Body of pancreas (tissue), 4 donors: ENCODE measurements around the gene APBA1. TPM values are rescaled to one million over a fixed set of nuclear protein-coding genes. Genes with fewer than 3 reads are reported as not detected.
"Not testable (repeated sequence)": the region's sequence is repeated elsewhere in the genome, so short reads cannot be mapped to it uniquely, and the experiment has no call there.

Source experiments
- ATAC-seq: fragments of 150-250 bp; one replicate; pipeline ENCODE4 v1.9.1; 2016
- DNase-seq, 4 donors: peaks; one replicate each; pipeline ENCODE4 v3.0.0-alpha.2; 2019
- H3K27ac ChIP-seq, 4 donors: fragments of 200-600 bp; sonication (generic); 1 replicate in 3 of 4; 2 replicates in 1 of 4; pipeline versions ENCODE4 v1.5.1 to v1.6.1; 2016 to 2019; ENCODE audit warnings: mild to moderate bottlenecking in 1 of 4, mixed read lengths in 1 of 4, moderate library complexity in 1 of 4
- H3K27me3 ChIP-seq, 2 donors: fragments of 200-600 bp; sonication (generic); one replicate each; pipeline ENCODE4 v1.6.0; 2016; ENCODE audit warnings: mild to moderate bottlenecking in 1 of 2
- H3K36me3 ChIP-seq, 2 donors: fragments of 200-600 bp; sonication (generic); replicated peaks in 1 of 2; 2 replicates each; pipeline ENCODE4 v1.5.1; 2016; ENCODE audit warnings: low read depth in 2 of 2; ENCODE audit not compliant: insufficient read depth in 1 of 2
- H3K4me1 ChIP-seq: fragments of 200-600 bp; sonication (generic); one replicate; pipeline ENCODE4 v1.6.0; 2016
- H3K4me3 ChIP-seq, 2 donors: fragments of 200-600 bp; sonication (generic); 1 replicate in 1 of 2; 2 replicates in 1 of 2; pipeline ENCODE4 v1.5.1; 2016 to 2019
- H3K9me3 ChIP-seq, 3 donors: fragments of 200-600 bp; sonication (generic); 1 replicate in 2 of 3; 2 replicates in 1 of 3; pipeline ENCODE4 v1.5.1; 2016
- CTCF ChIP-seq, 7 experiments: fragments of 450-650 bp in 4 of 7; fragments of 200-600 bp in 3 of 7; sonication (generic) in 3 of 7; IDR thresholded peaks; one replicate each; pipeline ENCODE4 v1.5.1; 2016 to 2019; ENCODE audit warnings: antibody characterized with exemption in 7 of 7
- POLR2A ChIP-seq, 3 donors: fragments of 450-650 bp; IDR thresholded peaks; one replicate each; pipeline ENCODE4 v1.6.1; 2016; ENCODE audit warnings: antibody characterized with exemption in 3 of 3, mild to moderate bottlenecking in 2 of 3
- WGBS, 2 donors: methylation state at CpG; one replicate each; pipeline ENCODE4 v1.1.5; 2017; 5-methylcytosine and 5-hydroxymethylcytosine counted together
- intact Hi-C: fragments of 100-400 bp; cut with DNase I; formaldehyde crosslinking; loops from one replicate; pipeline ENCODE4 v1.15.1; 2023
- total RNA-seq, 2 donors: library from RNA; depleted of rRNA; stranded (reverse); fragments of >200 nt; gene quantifications; one replicate each; pipeline ENCODE4 v1.1.0, GENCODE V29; 2016

APBA1 gene
- total RNA-seq, 2 donors from 2014 or later: 3.3 to 3.6 TPM

- H3K4me3 ChIP-seq: no peak overlapping the region
- ATAC-seq (peak; percentile 82), DNase-seq (peak; percentile 66 to 75 (median 68))
- no peaks in the 10 kb centered on the region for H3K36me3 ChIP-seq
- peak; percentile 39 to 62 (median 58) for TF ChIP-seq CTCF (IDR thresholded peaks at IDR 0.05)
- no peak for TF ChIP-seq POLR2A (IDR thresholded peaks at IDR 0.05)
- no peaks in the 10 kb centered on the region for H3K9me3 ChIP-seq
- 20 to 25% methylated on average over 17 to 20 of the region's 20 CpGs for WGBS, 2 donors
- no peaks in the 10 kb centered on the region for H3K27me3 ChIP-seq
- no peak overlapping the region for H3K27ac ChIP-seq
- peaks cover 5% of the 10 kb centered on the region for H3K4me1 ChIP-seq
- intact Hi-C loops: no loop called here
These were observed 259.4 kb downstream of the APBA1 start for GRCh38 chr9:69412741-69413150.

- no peaks in the 10 kb centered on the region for H3K9me3 ChIP-seq
- DNase-seq: no peak
- intact Hi-C loops: no loop called here
- no peak for TF ChIP-seq CTCF (IDR thresholded peaks at IDR 0.05)
- TF ChIP-seq POLR2A (IDR thresholded peaks at IDR 0.05): no peak
- peaks cover 5% of the 10 kb centered on the region for H3K4me1 ChIP-seq
- H3K27me3 ChIP-seq: no peaks in the 10 kb centered on the region
- 68 to 70% methylated on average over 46 of the region's 52 CpGs for WGBS, 2 donors
- H3K36me3 ChIP-seq: no peaks in the 10 kb centered on the region
- no peak for ATAC-seq
- H3K27ac ChIP-seq: no peak overlapping the region
- H3K4me3 ChIP-seq: no peak overlapping the region
These were observed 260.0 kb downstream of the APBA1 start for GRCh38 chr9:69411931-69412740.

- Histone ChIP-seq H3K4me3 (no peak overlapping the region), H3K27me3 (no peaks in the 10 kb centered on the region), H3K36me3 (no peaks in the 10 kb centered on the region), H3K9me3 (no peaks in the 10 kb centered on the region), H3K27ac (no peak overlapping the region), H3K4me1 (peaks cover 5% of the 10 kb centered on the region)
- TF ChIP-seq POLR2A (IDR thresholded peaks at IDR 0.05) (no peak), CTCF (IDR thresholded peaks at IDR 0.05) (no peak)
- no peak for ATAC-seq
- DNase-seq: no peak
- intact Hi-C loops: no loop called here
- 93 to 98% methylated on average over 3 of the region's 3 CpGs for WGBS, 2 donors
These were observed 260.9 kb downstream of the APBA1 start for GRCh38 chr9:69411246-69411645.

- H3K27me3 ChIP-seq, H3K4me1 ChIP-seq, H3K9me3 ChIP-seq, H3K4me3 ChIP-seq, ATAC-seq, intact Hi-C loops, H3K36me3 ChIP-seq, H3K27ac ChIP-seq, DNase-seq: not testable (repeated sequence)
- WGBS, 2 donors: 85 to 90% methylated on average over 6 of the region's 6 CpGs
These were observed 262.2 kb downstream of the APBA1 start for GRCh38 chr9:69409936-69410335.

- no peaks in the 10 kb centered on the region for H3K9me3 ChIP-seq
- no peak for TF ChIP-seq CTCF (IDR thresholded peaks at IDR 0.05)
- TF ChIP-seq POLR2A (IDR thresholded peaks at IDR 0.05): no peak
- intact Hi-C loops: no loop called here
- no peaks in the 10 kb centered on the region for H3K27me3 ChIP-seq
- no peaks in the 10 kb centered on the region for H3K36me3 ChIP-seq
- DNase-seq (no peak), ATAC-seq (no peak)
- 92 to 94% methylated on average over 1 of the region's 1 CpG for whole genome bisulfite sequencing, 2 donors
- no peak overlapping the region for H3K27ac ChIP-seq
- H3K4me1 ChIP-seq: no peaks in the 10 kb centered on the region
- H3K4me3 ChIP-seq: no peak overlapping the region
These were observed 271.7 kb downstream of the APBA1 start for GRCh38 chr9:69400470-69400869.
